IgD-negative memory B cell (primary cell): Measurements from ENCODE around the gene FNDC1. TPM values are rescaled to one million over a fixed set of nuclear protein-coding genes. Genes with fewer than 3 reads are reported as not detected.
A peak's percentile ranks its signal among the peaks of the same experiment; 100 is the strongest.

Source experiments
- H3K27ac Mint-ChIP-seq, 3 donors: one replicate each; pipeline ENCODE4 v1.8.0; 2020 to 2022; ENCODE audit warnings: mild to moderate bottlenecking in 3 of 3, mixed read lengths in 3 of 3, moderate library complexity in 1 of 3
- H3K27me3 Mint-ChIP-seq: one replicate; pipeline ENCODE4 v1.8.0; 2021; ENCODE audit warnings: mixed read lengths
- H3K36me3 Mint-ChIP-seq: one replicate; pipeline ENCODE4 v1.8.0; 2020; ENCODE audit warnings: mild to moderate bottlenecking, mixed read lengths
- H3K4me1 Mint-ChIP-seq, 3 donors: one replicate each; pipeline ENCODE4 v1.8.0; 2020 to 2022; ENCODE audit warnings: mixed read lengths in 3 of 3, mild to moderate bottlenecking in 1 of 3
- H3K4me3 Mint-ChIP-seq, 4 donors: one replicate each; pipeline ENCODE4 v1.8.0; 2020 to 2022; ENCODE audit warnings: mild to moderate bottlenecking in 4 of 4, mixed read lengths in 4 of 4, moderate library complexity in 3 of 4
- H3K9me3 Mint-ChIP-seq, 3 donors: one replicate each; pipeline ENCODE4 v1.8.0; 2020 to 2021; ENCODE audit warnings: mixed read lengths in 3 of 3, mild to moderate bottlenecking in 1 of 3
- polyA plus RNA-seq: library from polyadenylated mRNA; unstranded; fragments of 300-500 nt; fragmentation: Illumina TruSeq; gene quantifications from one replicate; pipeline ENCODE4 v1.2.3, GENCODE V29; 2021

The FNDC1 gene
- polyA plus RNA-seq, 1 donor from 2014 or later = not detected

DNA sequence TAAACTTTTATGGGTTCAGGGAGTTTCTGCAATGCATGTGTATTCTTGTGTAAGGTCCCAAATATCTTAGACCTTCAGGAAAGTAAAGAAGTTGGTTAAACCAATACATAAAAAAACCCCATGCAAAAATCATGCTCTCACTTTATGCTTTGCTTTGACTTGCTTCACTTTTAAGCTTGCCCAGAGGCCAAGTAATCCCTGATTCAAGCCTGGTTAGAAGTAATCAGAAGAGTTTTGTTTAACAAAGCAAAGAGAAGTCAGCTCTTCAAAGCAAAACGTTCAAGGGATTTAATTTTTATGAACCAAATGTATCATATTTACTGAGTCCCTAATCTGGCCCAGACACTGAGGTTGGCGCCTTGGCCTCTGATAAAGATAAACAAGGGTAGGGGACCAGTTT is 26.7 kb upstream of the FNDC1 start:
- Mint-ChIP-seq H3K27me3 (peaks cover 5% of the 10 kb centered on the region), H3K4me3 (no peak overlapping the region), H3K9me3 (peaks cover 0 to 3% (median 0%) of the 10 kb centered on the region in 3 donors), H3K4me1 (peaks cover 0 to 2% (median 2%) of the 10 kb centered on the region in 3 donors), H3K36me3 (peaks cover 6% of the 10 kb centered on the region), H3K27ac (no peak overlapping the region)

DNA sequence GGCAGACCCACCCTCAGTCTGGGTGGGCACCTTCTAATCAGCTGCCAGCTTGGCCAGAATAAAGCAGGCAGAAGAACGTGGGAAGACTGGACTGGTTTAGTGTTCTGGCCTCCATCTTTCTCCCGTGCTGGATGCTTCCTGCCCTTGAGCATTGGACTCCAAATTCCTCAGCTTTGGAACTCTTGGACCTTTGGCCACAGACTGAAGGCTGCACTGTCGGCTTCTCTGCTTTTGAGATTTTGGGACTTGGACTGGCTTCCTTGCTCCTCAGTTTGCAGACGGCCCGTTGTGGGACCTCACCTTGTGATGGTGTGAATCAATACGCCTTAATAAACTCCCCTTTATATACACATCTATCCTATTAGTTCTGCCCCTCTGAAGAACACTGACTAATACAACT is 20.6 kb upstream of the FNDC1 start:
- H3K36me3 Mint-ChIP-seq = no peaks in the 10 kb centered on the region
- no peak overlapping the region for H3K4me3 Mint-ChIP-seq
- peaks cover 6% of the 10 kb centered on the region for H3K27me3 Mint-ChIP-seq
- H3K4me1 Mint-ChIP-seq = peaks cover 2 to 7% (median 6%) of the 10 kb centered on the region in 3 donors
- peaks cover 0 to 2% (median 0%) of the 10 kb centered on the region in 3 donors for H3K9me3 Mint-ChIP-seq
- H3K27ac Mint-ChIP-seq = no peak overlapping the region

DNA sequence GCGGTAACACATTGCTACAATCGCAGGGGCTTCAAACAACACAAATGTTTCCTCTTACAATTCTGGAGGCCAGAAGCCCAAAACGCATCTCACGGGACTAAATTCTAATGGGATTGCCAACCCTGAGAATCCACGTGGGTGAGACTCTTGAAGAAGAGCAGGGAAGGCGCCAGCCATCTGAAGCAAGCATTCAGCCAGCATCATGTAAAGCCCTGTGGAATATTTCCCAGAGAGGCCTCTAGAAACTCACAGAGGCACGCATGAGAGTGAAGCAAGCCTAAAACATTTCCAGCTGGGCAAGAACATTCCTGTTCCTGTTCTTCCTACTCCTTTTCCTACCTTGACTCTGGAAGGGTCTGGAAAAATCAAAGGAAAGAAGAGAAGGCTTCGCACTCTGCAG is 19.6 kb upstream of the FNDC1 start:
- H3K4me3 Mint-ChIP-seq = no peak overlapping the region
- H3K27me3 Mint-ChIP-seq = peaks cover 6% of the 10 kb centered on the region
- H3K27ac Mint-ChIP-seq = no peak overlapping the region
- H3K36me3 Mint-ChIP-seq = no peaks in the 10 kb centered on the region
- H3K4me1 Mint-ChIP-seq = peaks cover 2 to 7% (median 6%) of the 10 kb centered on the region in 3 donors
- H3K9me3 Mint-ChIP-seq = peaks cover 0 to 2% (median 0%) of the 10 kb centered on the region in 3 donors

DNA sequence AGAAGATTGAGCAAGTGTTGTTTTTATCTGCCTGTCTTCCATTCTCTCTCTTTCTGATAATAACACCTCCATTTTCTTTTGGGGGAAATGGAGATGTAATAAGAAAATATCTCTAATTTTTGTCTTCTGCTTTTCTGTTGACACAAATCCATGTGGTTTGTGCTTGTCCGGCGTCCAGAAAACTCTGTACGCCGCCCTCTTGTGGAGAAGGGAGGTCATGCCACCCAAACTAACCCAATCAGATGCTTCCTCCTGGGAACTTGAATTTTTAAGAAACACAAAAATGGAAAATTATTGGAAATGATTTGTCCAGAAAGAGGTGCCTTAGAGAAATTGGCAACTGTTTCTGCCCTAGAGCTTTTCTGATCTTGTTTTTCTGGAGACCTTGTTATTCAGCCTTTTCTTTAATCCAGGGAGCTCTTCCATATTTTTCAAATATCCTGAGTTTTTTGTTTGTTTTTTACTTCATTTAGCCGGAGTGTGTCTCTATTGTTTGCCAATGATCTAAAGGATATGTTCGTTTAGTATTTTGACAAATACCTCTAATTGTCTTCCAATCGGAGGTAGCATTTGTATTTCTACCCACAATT is 17.8 kb upstream of the FNDC1 start:
- H3K27me3 Mint-ChIP-seq = peaks cover 3% of the 10 kb centered on the region
- no peak overlapping the region for H3K27ac Mint-ChIP-seq
- H3K4me3 Mint-ChIP-seq = peak overlapping the region in 1 of 4 donors; percentile 66

DNA sequence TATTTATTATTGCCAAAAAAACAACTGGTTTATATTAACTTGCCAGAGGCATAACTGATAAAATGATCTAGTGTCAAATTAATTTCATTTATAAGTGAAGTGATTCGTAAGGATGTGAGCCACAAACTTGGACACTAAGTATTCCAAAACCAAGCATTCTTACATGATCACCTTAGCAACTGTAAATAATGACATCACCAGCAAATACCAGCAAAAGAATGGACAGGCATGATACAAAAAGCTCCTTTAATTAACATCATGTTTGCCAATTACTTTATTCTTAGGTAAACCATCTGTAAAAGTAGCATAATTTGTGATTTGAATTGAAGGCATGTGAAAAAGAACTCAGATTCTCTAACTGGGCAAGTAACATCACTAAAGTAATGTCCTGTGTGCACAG is 17.2 kb upstream of the FNDC1 start:
- Mint-ChIP-seq H3K4me3 (no peak overlapping the region), H3K27me3 (peaks cover 3% of the 10 kb centered on the region), H3K27ac (no peak overlapping the region), H3K36me3 (peaks cover 2% of the 10 kb centered on the region), H3K4me1 (peaks cover 2 to 7% (median 6%) of the 10 kb centered on the region in 3 donors), H3K9me3 (peaks cover 4 to 12% (median 10%) of the 10 kb centered on the region in 3 donors)

More for the DNA sequence above, 17.8 kb upstream of the FNDC1 start:
- H3K36me3 Mint-ChIP-seq = peaks cover 2% of the 10 kb centered on the region
- H3K9me3 Mint-ChIP-seq = peaks cover 2 to 9% (median 7%) of the 10 kb centered on the region in 3 donors
- peaks cover 2 to 7% (median 6%) of the 10 kb centered on the region in 3 donors for H3K4me1 Mint-ChIP-seq

DNA sequence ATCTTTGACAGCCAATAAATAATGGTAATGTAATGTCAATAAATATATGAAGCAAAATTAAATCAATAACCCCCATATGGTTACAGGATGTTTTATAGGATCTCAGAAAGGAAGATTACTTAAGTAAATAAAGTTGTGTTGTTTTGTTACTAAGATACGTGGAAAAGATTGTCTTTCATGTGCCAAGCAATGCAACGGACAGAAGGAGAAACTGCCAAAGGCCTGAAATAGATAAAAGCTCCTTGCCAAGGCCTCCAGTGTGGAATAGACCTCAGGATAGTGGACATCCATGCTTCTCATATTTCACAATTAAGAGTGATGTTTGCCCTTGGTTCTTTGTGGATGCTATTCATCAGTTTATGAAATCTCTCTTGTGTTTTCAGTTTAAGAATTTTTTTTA is 16.4 kb upstream of the FNDC1 start:
- H3K27ac Mint-ChIP-seq = no peak overlapping the region
- peaks cover 5 to 17% (median 10%) of the 10 kb centered on the region in 3 donors for H3K9me3 Mint-ChIP-seq
- H3K36me3 Mint-ChIP-seq = peaks cover 2% of the 10 kb centered on the region
- peaks cover 2 to 7% (median 6%) of the 10 kb centered on the region in 3 donors for H3K4me1 Mint-ChIP-seq
- H3K4me3 Mint-ChIP-seq = no peak overlapping the region
- H3K27me3 Mint-ChIP-seq = peaks cover 4% of the 10 kb centered on the region

DNA sequence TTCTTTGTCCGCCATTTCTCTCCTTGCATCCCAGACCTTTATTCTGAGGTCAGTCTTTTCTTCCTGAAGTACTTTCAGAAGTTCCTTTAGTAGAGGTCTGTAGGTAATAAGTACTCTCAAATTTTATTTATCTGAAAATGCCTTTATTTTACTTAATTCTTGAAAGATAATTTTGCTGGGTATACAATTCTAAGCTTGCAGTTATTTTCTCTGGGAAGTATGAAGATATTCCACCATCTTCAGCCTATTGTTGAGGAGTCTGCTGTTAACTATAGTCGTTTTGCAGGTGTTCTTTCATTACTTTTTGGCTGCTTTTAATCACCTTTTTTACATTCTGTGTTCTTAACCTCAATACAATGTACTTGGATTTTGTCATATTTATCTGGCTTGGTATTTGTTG is 13.5 kb upstream of the FNDC1 start:
- peaks cover 6% of the 10 kb centered on the region for H3K27me3 Mint-ChIP-seq
- H3K36me3 Mint-ChIP-seq = peaks cover 5% of the 10 kb centered on the region
- H3K4me1 Mint-ChIP-seq = peaks cover 2 to 7% (median 6%) of the 10 kb centered on the region in 3 donors
- H3K27ac Mint-ChIP-seq = no peak overlapping the region
- no peak overlapping the region for H3K4me3 Mint-ChIP-seq
- H3K9me3 Mint-ChIP-seq = peaks cover 3 to 17% (median 10%) of the 10 kb centered on the region in 3 donors

DNA sequence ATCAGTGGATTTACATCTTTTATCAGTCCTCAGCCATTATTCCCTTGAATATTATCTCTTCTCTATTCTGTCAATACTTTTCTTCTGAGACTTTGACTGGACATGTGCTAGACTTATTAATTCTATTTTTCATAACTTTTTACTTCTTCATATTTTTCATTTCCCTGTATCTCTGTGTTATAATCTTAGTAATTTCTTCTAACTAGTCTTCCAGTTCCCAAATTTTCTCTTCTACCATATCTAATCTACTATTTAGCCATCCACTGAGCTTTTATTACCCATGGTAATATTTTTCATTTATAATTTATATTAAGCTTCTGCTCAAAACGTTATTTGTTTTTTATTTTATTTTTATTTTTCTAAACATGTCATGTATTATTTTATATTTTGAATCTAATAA is 13.1 kb upstream of the FNDC1 start:
- peaks cover 2 to 5% (median 5%) of the 10 kb centered on the region in 3 donors for H3K4me1 Mint-ChIP-seq
- H3K4me3 Mint-ChIP-seq = no peak overlapping the region
- peaks cover 6% of the 10 kb centered on the region for H3K27me3 Mint-ChIP-seq
- peaks cover 5% of the 10 kb centered on the region for H3K36me3 Mint-ChIP-seq
- no peak overlapping the region for H3K27ac Mint-ChIP-seq
- peaks cover 3 to 17% (median 10%) of the 10 kb centered on the region in 3 donors for H3K9me3 Mint-ChIP-seq

DNA sequence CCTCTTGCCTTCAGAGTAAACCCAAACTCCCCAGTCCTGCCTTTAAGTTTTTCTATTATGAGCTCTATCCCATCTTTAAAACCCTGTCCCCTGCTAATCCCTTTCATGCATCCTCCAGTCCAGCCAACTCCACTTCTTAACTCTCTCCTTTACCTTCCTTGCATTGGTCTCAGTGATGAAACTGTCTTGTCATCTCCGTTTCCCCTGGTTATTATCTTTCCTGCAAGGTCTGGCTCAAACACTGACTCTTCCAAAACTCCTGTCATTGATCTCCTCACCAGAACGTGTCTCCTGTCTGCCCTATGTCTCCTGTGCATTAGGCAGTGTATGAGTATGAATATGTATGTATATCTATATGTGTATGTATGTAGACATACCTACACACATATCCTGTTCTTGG is 11.8 kb upstream of the FNDC1 start:
- Mint-ChIP-seq H3K4me3 (no peak overlapping the region), H3K36me3 (peaks cover 6% of the 10 kb centered on the region), H3K9me3 (peaks cover 3 to 19% (median 10%) of the 10 kb centered on the region in 3 donors), H3K27ac (no peak overlapping the region), H3K27me3 (peaks cover 4% of the 10 kb centered on the region), H3K4me1 (no peaks in the 10 kb centered on the region)

DNA sequence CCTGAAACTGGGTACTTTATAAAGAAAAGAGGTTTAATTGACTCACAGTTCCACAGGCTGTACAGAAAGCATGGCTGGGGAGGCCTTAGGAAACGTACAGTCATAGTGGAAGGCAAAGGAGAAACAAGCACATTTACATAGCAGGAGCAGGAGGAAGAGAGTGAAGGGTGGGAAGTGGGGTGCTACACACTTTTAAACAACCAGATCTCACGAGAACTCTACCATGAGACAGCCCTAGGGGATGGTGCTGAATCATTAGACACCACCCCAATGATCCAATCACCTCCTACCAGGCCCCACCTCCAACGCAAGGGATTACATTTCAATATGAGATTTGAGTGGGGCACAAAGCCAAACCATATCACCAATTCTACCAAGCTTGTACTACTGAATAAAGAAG is 7.4 kb upstream of the FNDC1 start:
- Mint-ChIP-seq H3K36me3 (peaks cover 4% of the 10 kb centered on the region), H3K4me3 (no peak overlapping the region), H3K27ac (no peak overlapping the region), H3K27me3 (peaks cover 16% of the 10 kb centered on the region), H3K4me1 (no peaks in the 10 kb centered on the region), H3K9me3 (peaks cover 2 to 9% (median 3%) of the 10 kb centered on the region in 3 donors)

DNA sequence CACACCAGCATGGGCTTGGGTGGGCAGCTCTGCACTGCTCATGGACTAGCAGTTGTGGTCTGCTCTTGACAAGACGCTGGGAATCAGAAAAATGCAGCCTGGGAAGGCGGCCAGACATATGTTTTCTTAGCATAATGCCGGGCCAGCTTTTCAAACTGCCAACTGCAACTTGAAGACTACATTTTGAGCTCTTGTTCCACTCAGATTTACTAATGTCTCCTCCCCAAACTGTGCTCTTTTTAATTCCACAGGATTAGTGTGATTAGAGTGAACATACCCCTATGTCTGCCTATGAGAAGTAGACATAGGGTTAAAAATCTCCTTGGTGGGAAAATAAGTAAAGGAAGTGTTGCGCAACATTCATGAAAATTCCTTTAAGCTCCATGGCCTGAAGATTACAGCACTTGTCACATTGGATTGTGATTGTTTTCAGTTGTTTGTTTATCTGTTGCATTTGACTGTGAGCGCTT is 5.3 kb upstream of the FNDC1 start:
- Mint-ChIP-seq H3K36me3 (peaks cover 4% of the 10 kb centered on the region), H3K9me3 (peaks cover 0 to 3% (median 0%) of the 10 kb centered on the region in 3 donors), H3K4me3 (no peak overlapping the region), H3K4me1 (peaks cover 0 to 7% (median 5%) of the 10 kb centered on the region in 3 donors), H3K27me3 (peaks cover 30% of the 10 kb centered on the region), H3K27ac (no peak overlapping the region)

DNA sequence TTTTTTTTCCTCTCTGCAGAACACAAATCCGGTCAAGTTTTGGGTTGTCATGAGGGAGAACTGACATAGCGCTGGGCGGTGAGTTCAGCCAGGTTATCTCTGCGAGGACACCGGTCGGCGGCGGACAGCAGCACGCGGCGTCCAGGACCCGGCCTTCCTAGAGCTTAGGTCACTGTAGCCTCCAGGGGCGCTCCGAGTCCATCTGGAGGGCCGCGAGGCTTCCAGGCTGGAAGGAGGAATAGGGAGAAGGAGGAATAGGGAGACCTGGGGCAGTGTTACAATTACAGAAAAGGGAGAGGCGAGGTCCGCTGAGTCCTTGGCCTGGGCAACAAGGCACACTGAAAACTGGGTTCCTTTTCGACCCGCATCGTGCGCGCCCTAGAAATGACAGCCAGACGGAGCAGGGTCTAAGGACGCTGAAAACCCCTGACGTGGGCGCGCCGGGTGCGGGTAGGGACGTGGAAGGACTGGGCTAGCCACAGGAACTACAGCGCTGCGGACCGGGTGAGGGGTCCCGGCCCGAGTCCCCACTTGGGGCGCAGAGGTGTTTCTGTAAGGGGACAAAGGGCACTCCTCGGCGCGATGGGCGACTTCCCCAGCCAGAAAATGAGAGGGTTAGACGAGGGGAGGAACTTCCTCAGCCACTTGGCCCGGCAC is 536 bp upstream of the FNDC1 start:
- H3K4me3 Mint-ChIP-seq = peak overlapping the region; percentile 41 to 91 (median 83)
- no peaks in the 10 kb centered on the region for H3K9me3 Mint-ChIP-seq
- H3K4me1 Mint-ChIP-seq = peaks cover 6 to 18% (median 14%) of the 10 kb centered on the region in 3 donors
- peaks cover 63% of the 10 kb centered on the region for H3K27me3 Mint-ChIP-seq
- no peak overlapping the region for H3K27ac Mint-ChIP-seq
- H3K36me3 Mint-ChIP-seq = no peaks in the 10 kb centered on the region

DNA sequence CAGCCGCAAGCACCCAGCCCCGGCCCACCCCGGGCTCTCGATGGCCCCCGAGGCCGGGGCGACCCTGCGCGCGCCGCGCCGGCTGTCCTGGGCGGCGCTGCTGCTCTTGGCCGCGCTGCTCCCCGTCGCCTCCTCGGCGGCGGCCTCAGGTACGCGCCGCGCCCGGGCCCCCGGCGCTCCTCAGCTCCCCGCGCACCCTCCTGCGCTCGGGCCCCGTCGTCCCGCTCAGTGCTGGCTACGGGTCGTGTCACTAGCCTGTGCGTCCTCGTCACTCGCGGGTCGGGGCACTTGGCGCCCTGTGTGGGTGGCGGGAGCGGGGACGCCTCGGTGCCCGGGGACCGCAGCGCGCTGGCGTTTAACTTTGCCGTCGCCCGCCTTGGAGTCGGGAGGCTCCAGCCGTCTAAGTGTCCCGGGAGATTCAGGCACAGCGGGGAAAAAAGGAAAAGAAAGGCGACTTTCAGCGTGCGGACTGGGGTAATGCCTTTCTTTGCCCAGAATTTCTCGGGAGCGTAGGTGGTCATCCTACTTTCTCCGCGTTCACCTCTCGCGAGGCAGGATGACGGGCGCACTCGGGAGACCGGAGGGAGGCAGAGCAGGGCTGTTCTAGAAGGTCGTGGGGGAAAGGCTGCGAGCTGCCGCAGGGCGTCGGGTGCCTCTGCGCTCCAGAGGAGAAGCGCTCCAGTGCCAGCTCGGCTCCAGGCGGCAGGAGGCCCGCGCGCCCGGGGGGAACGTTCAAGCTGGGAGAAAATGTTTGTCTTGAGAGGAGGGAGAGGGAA is 545 bp downstream of the FNDC1 start:
- Mint-ChIP-seq H3K9me3 (no peaks in the 10 kb centered on the region), H3K27me3 (peaks cover 60% of the 10 kb centered on the region), H3K36me3 (no peaks in the 10 kb centered on the region), H3K4me1 (peaks cover 12 to 23% (median 18%) of the 10 kb centered on the region in 3 donors), H3K27ac (peak overlapping the region in 1 of 3 donors; percentile 85), H3K4me3 (peak overlapping the region; percentile 47 to 90 (median 76))

DNA sequence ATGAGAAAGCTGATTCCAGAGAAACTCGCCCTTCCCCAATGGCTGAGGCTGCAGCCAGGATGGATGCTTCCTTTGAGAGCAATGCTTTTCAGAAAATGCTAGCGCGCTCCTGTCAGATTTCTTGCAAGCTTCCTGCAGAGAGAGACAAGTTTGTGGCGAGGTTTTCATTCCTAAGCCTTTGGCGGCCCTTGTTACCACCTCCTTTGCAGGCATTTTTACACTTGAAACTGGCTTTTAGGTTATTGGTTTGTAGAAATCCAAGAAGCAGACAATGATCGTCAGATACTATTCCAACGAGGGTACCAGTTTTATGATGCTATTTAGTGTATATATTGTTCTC is 1.1 kb downstream of the FNDC1 start:
- Mint-ChIP-seq H3K27me3 (peaks cover 57% of the 10 kb centered on the region), H3K27ac (peak overlapping the region in 1 of 3 donors; percentile 85), H3K4me1 (peaks cover 12 to 23% (median 18%) of the 10 kb centered on the region in 3 donors), H3K36me3 (no peaks in the 10 kb centered on the region), H3K4me3 (peak overlapping the region; percentile 47 to 90 (median 76)), H3K9me3 (no peaks in the 10 kb centered on the region)
